Midbrain (tissue), 1 donor: ENCODE results near the gene SLX4.

Experiments used
- DNase-seq: peaks from one replicate; lab custom pipeline; 2025; lab: John Stamatoyannopoulos, UW

Gene SLX4

DNA sequence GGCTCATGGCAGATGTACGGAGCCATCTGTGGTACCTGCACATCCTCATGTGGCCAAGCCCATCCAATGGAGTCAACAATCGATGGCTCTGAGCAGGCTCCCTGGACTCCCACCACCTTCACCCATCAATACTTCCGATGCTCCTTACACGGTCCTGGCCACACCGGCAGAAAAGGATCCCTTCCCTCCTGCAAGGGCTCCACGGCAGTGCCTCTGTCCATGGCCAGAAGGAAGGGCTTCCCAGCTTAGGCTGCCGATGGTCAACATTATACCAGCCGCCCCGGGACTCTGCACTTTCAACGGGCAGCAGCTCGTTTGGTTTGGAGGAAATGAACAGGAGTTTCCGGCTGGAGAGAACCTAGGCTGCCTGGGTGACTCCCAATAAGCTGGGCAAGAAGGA, 13.2 kb downstream of the SLX4 start:
- DNase-seq: no peak

DNA sequence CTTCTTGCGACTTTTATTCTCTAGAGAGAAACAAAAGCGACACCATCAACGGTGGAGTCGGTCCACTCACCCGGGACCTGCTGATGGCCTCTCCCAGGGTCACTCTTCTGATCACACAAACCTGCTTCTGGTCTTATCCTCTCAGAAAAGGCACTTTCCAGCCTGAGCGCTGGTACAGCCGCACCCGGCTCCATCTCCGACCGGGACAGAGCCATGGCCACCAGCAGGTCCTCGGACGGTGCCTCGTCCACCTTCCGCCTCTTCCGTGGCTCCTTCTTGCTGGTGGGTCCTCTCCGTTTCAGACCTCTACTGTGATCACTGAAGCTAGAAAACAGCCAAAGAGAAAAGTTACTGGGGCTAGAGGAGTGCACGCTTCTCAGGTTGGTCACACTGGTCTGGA, 13.7 kb downstream of the SLX4 start:
- DNase-seq: no peak

DNA sequence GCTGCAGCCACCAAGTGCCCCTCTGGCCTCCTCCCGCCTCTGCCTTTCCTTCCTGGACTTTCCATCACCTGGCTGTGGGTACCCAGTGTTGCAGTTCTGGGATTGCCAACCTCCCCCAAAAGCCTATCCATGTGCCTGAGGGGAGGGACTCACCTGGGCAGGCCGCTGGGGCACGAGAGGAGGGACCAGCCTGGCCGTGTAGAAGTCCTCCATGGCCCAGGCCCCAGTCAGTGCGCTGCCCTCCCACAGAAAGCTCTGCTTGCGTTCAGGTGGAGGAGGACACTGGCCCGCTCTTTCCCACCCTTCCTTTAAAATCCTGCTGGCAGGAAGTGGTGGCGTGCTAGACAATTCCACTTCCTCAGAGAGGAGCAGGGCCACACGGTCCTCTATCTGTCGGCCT, 14.2 kb downstream of the SLX4 start:
- no peak for DNase-seq

DNA sequence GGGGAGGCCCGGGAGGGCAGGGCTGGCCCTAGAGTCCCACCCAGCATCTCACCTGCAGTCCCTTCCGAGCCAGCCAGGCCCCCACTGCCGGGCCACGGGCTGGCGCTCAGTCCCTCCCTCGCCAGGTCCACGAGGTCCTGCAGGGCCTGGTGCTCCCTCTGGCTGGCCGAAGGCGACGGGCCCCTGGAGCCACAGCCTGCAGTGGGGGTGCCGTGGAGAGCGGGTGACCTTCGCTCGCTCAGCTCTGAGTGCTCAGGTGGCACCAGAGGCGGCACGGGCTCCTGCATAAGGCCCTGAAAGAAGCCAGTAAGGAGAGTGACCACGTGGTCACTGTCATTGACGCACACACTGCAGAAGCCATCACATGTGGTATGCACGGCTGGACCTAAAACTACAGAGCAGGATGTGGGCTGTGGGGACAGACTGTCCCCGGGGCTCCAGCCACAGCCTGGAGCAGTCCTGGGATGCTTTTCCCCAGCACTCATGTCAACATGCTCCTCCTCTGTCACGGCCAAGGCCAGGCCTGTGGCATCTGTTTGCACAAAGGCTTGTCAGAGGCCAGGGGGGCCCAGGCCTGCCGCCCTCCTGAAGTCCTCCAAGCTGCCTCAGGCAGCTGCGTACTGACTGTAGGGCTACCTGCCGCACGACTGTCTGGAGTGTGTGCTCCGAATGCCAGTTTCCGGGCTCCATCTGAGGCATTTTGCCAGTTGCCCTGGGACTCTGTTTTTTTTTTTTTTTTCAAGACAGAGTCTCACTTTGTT, 15.1 kb downstream of the SLX4 start:
- DNase-seq: no peak

DNA sequence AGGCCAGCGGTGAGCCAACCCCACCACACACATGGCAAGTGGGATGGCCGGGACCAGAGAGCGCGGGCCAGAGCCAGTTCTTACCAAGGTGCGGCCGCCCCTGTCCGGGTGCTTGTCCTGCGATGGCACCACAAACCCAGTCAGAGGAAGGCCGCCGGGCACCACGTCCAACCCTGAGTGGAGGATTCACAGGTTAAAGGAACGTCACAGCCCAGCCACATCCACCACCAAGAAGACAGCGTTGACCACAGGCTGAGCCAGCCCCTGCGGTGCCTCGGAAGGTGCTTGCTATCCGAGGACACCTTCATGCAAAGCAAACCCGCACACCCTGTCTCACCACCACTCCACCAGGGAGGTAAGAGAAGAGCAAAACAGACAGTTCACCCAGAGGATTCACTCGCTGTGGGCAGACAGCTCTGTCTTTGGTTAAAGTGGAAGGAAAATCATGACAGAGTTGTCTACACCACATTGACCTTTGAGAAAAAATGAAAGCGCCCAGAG, 15.8 kb downstream of the SLX4 start:
- DNase-seq: no peak

DNA sequence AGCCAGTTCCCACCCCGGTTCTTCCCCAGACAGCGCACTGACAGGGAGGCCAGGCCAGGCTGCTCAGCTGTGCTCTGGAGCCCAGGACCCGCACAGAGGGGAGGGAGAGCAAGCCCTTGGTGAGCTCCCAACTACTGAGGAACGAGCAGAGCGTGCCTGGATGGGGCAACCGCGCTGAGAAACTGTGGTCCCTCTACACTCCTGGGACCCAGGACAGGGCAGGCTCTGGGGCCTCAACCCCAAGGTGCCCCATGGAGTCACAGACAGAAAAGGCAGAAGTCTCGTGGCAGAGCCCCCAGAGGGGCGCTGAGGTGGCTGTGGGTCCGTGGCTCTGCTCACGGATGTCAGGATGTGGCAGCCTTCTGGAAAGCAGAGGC, 16.3 kb downstream of the SLX4 start:
- no peak for DNase-seq

DNA sequence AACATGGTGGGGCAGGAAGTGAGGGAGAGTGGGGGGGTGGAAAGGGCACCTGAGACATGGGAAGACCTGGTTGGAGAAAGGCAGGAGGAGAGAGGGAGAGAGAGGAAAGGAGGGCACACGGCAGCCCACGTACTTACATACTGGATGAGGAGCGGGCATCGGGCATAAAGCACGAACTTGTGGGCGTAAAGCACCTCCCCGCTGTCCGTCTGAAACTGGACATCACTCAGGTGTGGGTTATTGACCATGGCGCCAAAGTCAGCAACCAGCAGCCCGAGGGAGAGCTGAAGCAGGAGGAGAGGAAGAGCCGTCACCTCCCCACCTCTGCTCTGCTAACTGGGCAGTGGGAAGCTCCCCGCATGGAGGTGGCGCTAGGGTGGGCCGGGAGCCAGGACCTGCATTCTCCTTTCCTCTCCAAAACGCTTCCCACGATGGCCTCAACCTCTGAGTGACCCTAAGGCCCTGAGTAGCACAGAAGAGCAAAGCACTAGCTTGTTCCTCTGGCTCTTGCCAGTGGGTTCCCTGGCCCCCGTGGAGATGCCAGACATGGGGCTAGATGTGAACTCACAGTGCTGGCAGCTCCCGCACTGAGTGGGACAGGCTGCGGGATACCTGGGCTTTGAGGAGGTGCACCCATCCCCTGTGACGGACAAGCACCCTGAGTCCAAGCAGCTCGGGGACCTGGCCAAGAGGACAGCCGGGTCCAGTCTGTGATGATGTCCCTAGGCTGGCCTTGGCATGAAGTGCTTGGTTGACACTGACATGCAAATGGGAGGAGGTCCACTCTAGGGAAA, 16.9 kb downstream of the SLX4 start:
- no peak for DNase-seq

DNA sequence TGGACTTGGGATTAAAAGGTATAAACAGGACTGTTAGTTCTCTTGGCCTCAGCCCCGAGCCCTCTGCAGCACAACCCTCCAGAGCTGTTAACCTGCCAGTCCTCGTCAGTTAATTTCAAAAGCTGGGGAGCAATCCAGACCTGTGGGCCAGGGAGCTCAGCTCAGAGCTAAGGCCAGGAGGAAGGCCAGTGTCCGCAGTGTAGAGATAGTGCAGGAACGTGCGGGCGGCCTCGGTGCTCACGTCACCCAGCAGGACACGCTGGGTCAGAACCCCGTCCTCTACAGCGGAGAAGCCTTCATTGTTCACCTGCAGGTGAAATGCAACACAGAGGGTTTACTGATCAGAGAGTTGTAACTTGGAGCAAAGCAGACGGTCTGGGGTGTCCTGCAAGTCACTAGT, 18.8 kb downstream of the SLX4 start:
- no peak for DNase-seq

DNA sequence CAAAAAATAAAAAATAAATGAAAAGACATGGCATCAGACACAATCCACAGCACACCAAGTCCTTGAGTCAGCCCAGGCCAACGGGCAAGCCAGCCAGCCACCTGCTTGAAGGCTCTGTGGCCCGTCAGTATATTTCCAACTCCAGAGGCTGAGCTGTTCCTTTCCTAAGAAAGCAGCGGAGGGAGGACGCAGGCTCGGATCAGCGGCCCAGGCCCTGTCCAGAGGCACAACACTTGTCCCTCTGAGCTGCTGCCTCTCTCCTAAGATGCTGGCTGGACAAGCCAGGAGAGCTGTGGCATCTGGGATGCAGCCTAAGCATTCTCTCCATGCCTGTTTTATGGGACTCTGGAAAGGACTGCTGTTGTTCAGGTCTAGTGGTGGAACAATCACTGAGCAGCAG, 19.4 kb downstream of the SLX4 start:
- no peak for DNase-seq

DNA sequence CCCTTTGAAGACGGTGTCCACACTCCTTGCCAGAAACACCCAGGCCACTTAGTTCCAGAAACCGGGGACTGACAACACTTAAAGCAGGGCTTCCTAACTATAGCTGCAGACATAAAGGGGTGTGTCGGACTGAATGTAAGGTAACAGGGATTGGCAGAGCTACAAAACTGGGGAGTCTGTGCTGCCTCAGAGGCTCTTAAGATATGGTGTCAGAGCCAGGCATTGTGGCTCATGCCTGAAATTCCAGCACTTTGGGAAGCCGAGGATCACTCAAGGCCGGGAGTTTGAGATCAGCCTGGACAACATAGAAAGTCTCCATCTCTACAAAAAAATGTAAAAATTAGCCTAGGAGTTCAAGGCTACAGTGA, 20.0 kb downstream of the SLX4 start:
- no peak for DNase-seq

DNA sequence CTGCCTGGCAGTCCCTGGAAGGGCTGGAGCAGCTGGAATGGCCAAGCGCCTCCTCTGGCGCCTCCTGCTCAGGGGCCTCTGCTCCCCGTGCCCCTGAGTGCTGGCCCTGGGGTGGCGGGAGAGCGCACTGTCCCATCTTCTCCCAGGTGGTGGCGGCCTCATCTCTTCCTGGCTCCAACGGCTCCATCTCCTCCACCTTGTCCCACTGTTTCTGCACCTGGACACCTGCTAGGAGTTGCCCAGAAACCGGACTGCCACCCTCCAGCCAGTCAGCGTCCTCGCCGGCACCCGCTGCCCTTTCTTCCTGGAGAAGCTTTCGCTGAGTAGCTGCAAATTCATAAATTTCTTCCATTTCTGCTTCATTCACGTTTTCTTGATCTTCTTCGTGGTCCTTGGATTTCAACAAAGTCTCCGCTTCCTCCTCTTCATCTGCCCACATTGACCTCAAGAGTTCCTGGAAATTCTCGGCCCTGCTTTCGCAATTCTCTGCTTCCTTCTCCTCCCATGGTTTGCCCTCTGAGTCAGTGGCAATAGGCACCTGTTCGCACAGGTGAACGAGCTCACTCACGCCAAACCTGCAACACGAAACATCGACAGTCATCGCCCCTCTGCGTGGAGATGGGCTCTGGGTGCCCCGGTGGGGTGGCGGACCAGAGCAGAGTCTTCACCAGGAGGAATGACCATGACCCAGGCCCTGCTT, 20.5 kb downstream of the SLX4 start:
- DNase-seq: no peak

DNA sequence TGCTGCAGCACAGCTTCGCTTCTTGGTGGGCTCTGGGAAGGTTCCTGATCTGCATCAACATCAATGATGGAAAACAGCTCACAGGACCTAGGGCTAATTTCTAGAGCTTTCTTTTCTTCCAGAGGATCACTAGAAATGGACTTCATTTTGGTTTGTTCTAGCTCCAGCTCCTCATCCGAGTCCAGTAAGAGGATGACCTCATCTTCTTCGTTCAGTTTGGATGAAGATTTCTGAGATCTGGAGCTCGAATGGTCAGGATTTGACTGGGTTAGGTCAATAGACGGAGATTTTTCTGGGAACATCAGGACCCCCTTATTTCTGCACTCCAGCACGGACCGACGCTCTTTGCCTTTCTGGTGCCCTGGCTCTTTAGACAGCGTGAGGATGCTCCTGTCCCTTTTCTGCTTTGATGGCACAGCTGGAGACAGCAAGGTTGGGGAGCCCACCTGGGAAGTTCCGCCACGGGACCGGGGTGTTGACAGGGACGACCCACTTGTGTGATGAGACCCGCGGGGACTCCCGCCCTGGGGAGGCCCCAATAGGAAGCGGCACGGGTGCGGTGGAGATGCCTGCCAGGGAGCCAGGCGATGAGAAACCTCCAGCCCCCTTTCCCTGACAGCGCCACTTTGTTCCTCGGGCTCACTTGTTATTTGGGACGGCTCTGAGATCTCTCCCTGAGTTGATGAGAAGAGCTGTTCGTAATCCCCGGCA, 21.3 kb downstream of the SLX4 start:
- no peak for DNase-seq

DNA sequence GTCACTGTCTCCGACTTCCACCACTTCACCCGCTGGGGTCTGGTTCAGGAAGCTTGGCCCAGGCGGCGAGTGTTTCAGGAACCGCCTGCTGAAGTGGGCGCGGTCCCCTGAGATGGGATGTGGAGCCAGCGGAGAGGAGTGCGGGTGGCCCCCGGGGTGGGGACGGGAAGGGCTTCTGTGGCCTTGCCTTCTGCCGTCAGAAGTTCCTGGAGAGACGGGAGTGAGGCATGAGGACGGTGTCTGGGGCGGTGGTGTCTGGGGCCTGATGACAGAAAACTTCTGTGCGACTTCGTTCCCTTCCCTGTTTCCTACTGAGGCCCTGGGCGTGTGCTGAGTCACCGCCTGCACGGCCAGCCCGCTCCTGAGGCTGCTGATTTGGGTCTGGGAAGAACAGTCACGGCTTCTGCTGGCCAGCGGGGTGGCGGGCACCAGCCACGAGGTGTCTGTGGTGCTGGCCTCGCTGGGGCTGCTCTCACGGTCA, 21.9 kb downstream of the SLX4 start:
- no peak for DNase-seq

- no peak for DNase-seq
Measured at GRCh38 chr16:3589001-3589400, 22.4 kb downstream of the SLX4 start.

- DNase-seq: no peak
Measured at GRCh38 chr16:3587547-3588110, 23.8 kb downstream of the SLX4 start.

DNA sequence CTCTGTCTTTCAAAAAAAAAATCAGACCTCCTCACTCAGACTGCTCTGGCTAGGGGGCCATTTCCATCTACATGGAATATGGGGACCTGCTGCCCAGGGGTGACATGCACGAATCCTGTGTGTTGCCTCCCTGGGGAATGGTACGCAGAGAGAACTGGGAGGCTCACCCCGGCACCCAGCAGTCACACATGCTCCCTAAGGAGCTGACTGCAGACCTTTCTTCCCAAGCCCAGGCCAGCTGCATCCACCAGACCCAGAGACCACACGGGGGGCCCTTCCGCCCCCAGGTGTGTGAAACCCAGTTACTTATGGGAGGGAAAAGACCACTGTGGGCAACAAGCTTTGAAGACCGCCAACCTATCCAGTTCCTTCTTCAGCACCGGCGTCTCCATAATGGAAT, 27.0 kb downstream of the SLX4 start:
- no peak for DNase-seq

GRCh38 chr16:3583303-3584038, 27.9 kb downstream of the SLX4 start:
- DNase-seq: no peak

DNA sequence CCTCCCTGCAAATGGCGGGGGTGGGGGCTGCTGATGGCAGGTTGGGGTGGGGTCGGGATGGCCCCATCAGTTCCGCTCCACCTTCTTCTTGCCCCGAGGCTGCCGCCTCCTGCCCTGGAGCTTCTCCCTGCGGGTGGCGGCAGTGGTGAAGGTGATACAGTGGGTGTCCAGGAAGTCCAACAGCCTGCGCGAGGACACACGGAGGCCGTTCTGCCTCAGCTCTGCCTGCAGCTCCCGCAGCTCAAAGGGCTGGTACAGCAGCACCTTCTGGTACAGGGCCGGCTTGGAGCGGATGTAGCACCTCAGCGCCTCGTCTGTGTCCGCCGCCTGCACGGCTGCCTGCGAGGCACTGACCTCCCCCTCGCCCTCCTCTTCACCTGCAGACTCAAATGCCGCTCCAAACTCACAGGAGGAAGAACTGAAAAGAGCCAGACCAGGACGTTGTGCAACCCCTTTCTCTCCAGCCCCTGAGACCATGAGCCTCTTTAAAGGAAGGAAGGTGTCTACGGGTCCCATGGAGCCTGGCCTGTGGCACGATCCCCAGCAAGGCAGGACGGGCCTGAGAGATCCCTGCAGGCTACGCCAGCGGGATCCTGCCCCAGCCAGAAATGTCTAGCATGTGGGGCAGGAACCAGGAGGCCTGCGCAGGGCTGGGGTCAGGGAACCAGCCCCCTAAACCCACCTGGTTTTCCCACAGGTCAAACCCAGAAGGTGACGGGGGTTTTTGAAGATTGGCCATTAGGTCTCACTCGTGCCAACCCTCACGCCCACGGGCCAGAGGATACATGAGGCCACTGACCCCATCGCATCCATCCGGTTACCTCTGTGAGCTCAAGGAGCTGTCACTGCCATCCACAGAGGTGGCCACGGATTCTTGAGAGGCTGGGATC, 28.9 kb downstream of the SLX4 start:
- no peak for DNase-seq

DNA sequence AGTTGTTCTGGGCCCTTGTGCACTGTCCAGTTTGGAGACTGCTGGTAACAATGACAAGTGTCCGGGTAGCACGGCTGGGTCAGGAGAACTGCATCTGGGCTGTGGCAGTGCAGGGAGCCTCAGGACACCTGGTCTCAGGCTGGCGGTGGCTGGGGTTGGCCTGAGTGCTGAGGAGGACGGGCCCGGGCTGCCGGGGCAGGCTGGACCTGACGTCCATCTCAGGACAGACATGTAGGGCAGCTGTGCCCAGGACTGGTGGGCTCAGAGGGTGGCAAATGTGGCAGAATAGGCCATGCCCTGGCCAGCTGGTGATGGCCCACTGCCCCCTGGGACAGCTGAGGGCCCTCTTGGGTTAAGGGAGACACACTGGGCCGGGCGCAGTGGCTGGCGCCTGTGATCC, 30.0 kb downstream of the SLX4 start:
- no peak for DNase-seq

DNA sequence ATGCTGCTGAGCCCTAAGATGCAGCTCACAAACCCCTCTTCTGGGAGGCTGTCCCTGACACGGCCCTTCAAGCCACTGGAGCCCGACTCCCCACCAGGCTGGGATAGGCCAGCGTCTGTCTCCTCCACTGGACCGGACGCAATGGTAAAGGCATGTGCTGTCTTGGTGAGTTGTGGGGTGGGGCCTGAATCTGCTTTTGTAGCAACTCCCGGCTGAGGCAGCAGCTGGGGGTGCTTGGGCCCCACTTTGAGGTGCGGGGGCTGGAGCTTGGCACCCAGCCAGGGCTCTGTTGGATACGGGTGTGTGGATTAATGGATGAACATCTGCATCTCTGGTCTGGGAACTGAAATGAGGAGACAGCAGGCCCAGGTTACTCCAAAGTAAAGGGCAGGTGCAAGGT, 30.7 kb downstream of the SLX4 start:
- DNase-seq: no peak
